ACHN (cell line): ENCODE data around the gene DAW1.

Source experiments
- DNase-seq: peaks from one replicate; pipeline ENCODE4 v3.0.0-alpha.2; 2015
- in situ Hi-C: cut with HindIII; loops from 2 replicates; pipeline ENCODE4 v1.10.0; 2017; ENCODE audit warnings: low sequenced_read_pairs, low pct_ligation_motif_present, low pct_unique_long_range_greater_than_20kb

DAW1 gene

GRCh38 chr2:227856697-227857096 lies 14.7 kb upstream of the DAW1 start:
- in situ Hi-C loops = no loop called here
- DNase-seq = no peak

- in situ Hi-C loops = no loop called here
- no peak for DNase-seq
These were observed 11.2 kb upstream of the DAW1 start for GRCh38 chr2:227860221-227860641.

GRCh38 chr2:227861011-227861410 lies 10.4 kb upstream of the DAW1 start:
- in situ Hi-C loops = no loop called here
- no peak for DNase-seq

- DNase-seq = peak; percentile 79
- in situ Hi-C loops = no loop called here
These were observed 9.1 kb upstream of the DAW1 start for GRCh38 chr2:227862227-227862740.

GRCh38 chr2:227862741-227863588 lies 8.5 kb upstream of the DAW1 start:
- DNase-seq = peak; percentile 95
- in situ Hi-C loops = no loop called here

- DNase-seq = no peak
- in situ Hi-C loops = no loop called here
These were observed 7.2 kb upstream of the DAW1 start for GRCh38 chr2:227864161-227864756.

GRCh38 chr2:227865291-227865690 lies 6.1 kb upstream of the DAW1 start:
- no peak for DNase-seq
- in situ Hi-C loops = no loop called here

- in situ Hi-C loops = no loop called here
- no peak for DNase-seq
These were observed 4.0 kb upstream of the DAW1 start for GRCh38 chr2:227867386-227867785.

- DNase-seq = peak; percentile 94
- in situ Hi-C loops = no loop called here
These were observed 589 bp upstream of the DAW1 start for GRCh38 chr2:227870710-227871374.

GRCh38 chr2:227872676-227873075 lies 1.2 kb downstream of the DAW1 start:
- in situ Hi-C loops = no loop called here
- no peak for DNase-seq

GRCh38 chr2:227876300-227876801 lies 4.9 kb downstream of the DAW1 start:
- in situ Hi-C loops = no loop called here

GRCh38 chr2:227877421-227878310 lies 6.2 kb downstream of the DAW1 start:
- in situ Hi-C loops = no loop called here
- DNase-seq = no peak

More at GRCh38 chr2:227876300-227876801, 4.9 kb downstream of the DAW1 start:
- no peak for DNase-seq

- in situ Hi-C loops = no loop called here
- DNase-seq = no peak
These were observed 9.0 kb downstream of the DAW1 start for GRCh38 chr2:227880460-227880859.

GRCh38 chr2:227881866-227882517 lies 10.6 kb downstream of the DAW1 start:
- peak; percentile 48 for DNase-seq
- in situ Hi-C loops = no loop called here

- in situ Hi-C loops = no loop called here
- DNase-seq = peak; percentile 86
These were observed 13.1 kb downstream of the DAW1 start for GRCh38 chr2:227884511-227884947.

GRCh38 chr2:227886149-227886548 lies 14.7 kb downstream of the DAW1 start:
- in situ Hi-C loops = no loop called here
- DNase-seq = no peak

GRCh38 chr2:227888289-227888688 lies 16.9 kb downstream of the DAW1 start:
- DNase-seq = no peak
- in situ Hi-C loops = no loop called here

GRCh38 chr2:227889336-227889735 lies 17.9 kb downstream of the DAW1 start:
- DNase-seq = no peak
- in situ Hi-C loops = no loop called here
